Suprapubic skin (tissue), 4 donors: ENCODE results near the gene TMOD1. TPM values are rescaled to one million over a fixed set of nuclear protein-coding genes. Genes with fewer than 3 reads are reported as not detected.

Source experiments
- DNase-seq, 2 donors: peaks; one replicate each; pipeline ENCODE4 v3.0.0-alpha.2; 2019; ENCODE audit warnings: low spot score in 2 of 2
- H3K27ac ChIP-seq: fragments of 200-600 bp; sonication (generic); one replicate; pipeline ENCODE4 v1.5.1; 2019
- H3K27me3 ChIP-seq: fragments of 200-600 bp; sonication (generic); one replicate; pipeline ENCODE4 v1.5.1; 2019
- H3K36me3 ChIP-seq: fragments of 200-600 bp; sonication (generic); one replicate; pipeline ENCODE4 v1.5.1; 2019
- H3K4me1 ChIP-seq: fragments of 200-600 bp; sonication (generic); one replicate; pipeline ENCODE4 v1.5.1; 2019
- H3K4me3 ChIP-seq: fragments of 200-600 bp; sonication (generic); one replicate; pipeline ENCODE4 v1.5.1; 2019; ENCODE audit warnings: mild to moderate bottlenecking
- H3K9me3 ChIP-seq: fragments of 200-600 bp; sonication (generic); one replicate; pipeline ENCODE4 v1.5.1; 2019
- CTCF ChIP-seq, 2 donors: fragments of 200-600 bp in 1 of 2; fragments of 450-650 bp in 1 of 2; sonication (generic) in 1 of 2; IDR thresholded peaks; one replicate each; pipeline ENCODE4 v1.5.1; 2016 to 2019; ENCODE audit warnings: antibody characterized with exemption in 2 of 2, mild to moderate bottlenecking in 1 of 2, moderate library complexity in 1 of 2
- EP300 ChIP-seq: sonication (generic); formaldehyde crosslinking; IDR thresholded peaks from one replicate; pipeline ENCODE4 v1.6.1; 2017; ENCODE audit warnings: antibody characterized with exemption
- POLR2A ChIP-seq, 2 donors: fragments of 450-650 bp; IDR thresholded peaks; one replicate each; pipeline ENCODE4 v1.6.1; 2017; ENCODE audit warnings: antibody characterized with exemption in 2 of 2, mild to moderate bottlenecking in 2 of 2, moderate library complexity in 2 of 2
- POLR2AphosphoS5 ChIP-seq, 3 donors: sonication (generic); formaldehyde crosslinking; IDR thresholded peaks; one replicate each; pipeline ENCODE4 v1.6.1; 2017; ENCODE audit warnings: antibody characterized with exemption in 3 of 3
- WGBS: methylation state at CpG from one replicate; pipeline ENCODE4 v1.1.5; 2018; 5-methylcytosine and 5-hydroxymethylcytosine counted together
- total RNA-seq, 4 donors: library from RNA; depleted of rRNA; stranded (reverse); fragments of >200 nt; gene quantifications; one replicate each; pipeline ENCODE4 v1.1.0, GENCODE V29; 2016

TMOD1 gene
- total RNA-seq, 4 donors from 2014 or later: 1.9 to 4.4 (median 4.0) TPM

- Histone ChIP-seq H3K4me3 (no peak overlapping the region), H3K36me3 (no peaks in the 10 kb centered on the region), H3K4me1 (peaks cover 39% of the 10 kb centered on the region), H3K9me3 (no peaks in the 10 kb centered on the region), H3K27ac (no peak overlapping the region), H3K27me3 (peaks cover 40% of the 10 kb centered on the region)
- TF ChIP-seq EP300 (no peak), POLR2AphosphoS5 (IDR thresholded peaks at IDR 0.05) (no peak), CTCF (IDR thresholded peaks at IDR 0.05) (no peak), POLR2A (IDR thresholded peaks at IDR 0.05) (no peak)
- DNase-seq: no peak
- WGBS: 76% methylated on average over 8 of the region's 8 CpGs
Observed at GRCh38 chr9:97504381-97505216, 3.1 kb downstream of the TMOD1 start.

GRCh38 chr9:97505845-97506244 lies 4.4 kb downstream of the TMOD1 start:
- Histone ChIP-seq H3K36me3 (no peaks in the 10 kb centered on the region), H3K27me3 (peaks cover 35% of the 10 kb centered on the region), H3K4me1 (peaks cover 39% of the 10 kb centered on the region), H3K9me3 (no peaks in the 10 kb centered on the region), H3K27ac (no peak overlapping the region), H3K4me3 (no peak overlapping the region)
- no peak for DNase-seq
- no peak for TF ChIP-seq POLR2A (IDR thresholded peaks at IDR 0.05)
- no peak for TF ChIP-seq POLR2AphosphoS5 (IDR thresholded peaks at IDR 0.05)
- TF ChIP-seq EP300: no peak
- TF ChIP-seq CTCF (IDR thresholded peaks at IDR 0.05): no peak
- 91% methylated on average over 3 of the region's 3 CpGs for WGBS

- Histone ChIP-seq H3K36me3 (no peaks in the 10 kb centered on the region), H3K27me3 (peaks cover 35% of the 10 kb centered on the region), H3K4me1 (peaks cover 37% of the 10 kb centered on the region), H3K4me3 (no peak overlapping the region), H3K9me3 (no peaks in the 10 kb centered on the region), H3K27ac (no peak overlapping the region)
- 70% methylated on average over 4 of the region's 4 CpGs for WGBS
- DNase-seq: no peak
- TF ChIP-seq POLR2AphosphoS5 (IDR thresholded peaks at IDR 0.05) (no peak), CTCF (IDR thresholded peaks at IDR 0.05) (no peak), EP300 (no peak), POLR2A (IDR thresholded peaks at IDR 0.05) (no peak)
Observed at GRCh38 chr9:97506306-97506705, 4.8 kb downstream of the TMOD1 start.

GRCh38 chr9:97506787-97507186 lies 5.3 kb downstream of the TMOD1 start:
- TF ChIP-seq CTCF (IDR thresholded peaks at IDR 0.05) (no peak), POLR2AphosphoS5 (IDR thresholded peaks at IDR 0.05) (no peak), EP300 (no peak), POLR2A (IDR thresholded peaks at IDR 0.05) (no peak)
- H3K4me1 ChIP-seq: peaks cover 35% of the 10 kb centered on the region
- peaks cover 33% of the 10 kb centered on the region for H3K27me3 ChIP-seq
- H3K9me3 ChIP-seq: no peaks in the 10 kb centered on the region
- DNase-seq: no peak
- H3K36me3 ChIP-seq: no peaks in the 10 kb centered on the region
- H3K27ac ChIP-seq: no peak overlapping the region
- 100% methylated on average over 1 of the region's 1 CpG for WGBS
- H3K4me3 ChIP-seq: no peak overlapping the region

GRCh38 chr9:97507428-97507984 lies 6.0 kb downstream of the TMOD1 start:
- peaks cover 28% of the 10 kb centered on the region for H3K4me1 ChIP-seq
- 82% methylated on average over 5 of the region's 5 CpGs for WGBS
- H3K27ac ChIP-seq: no peak overlapping the region

More at GRCh38 chr9:97507428-97507984, 6.0 kb downstream of the TMOD1 start:
- H3K36me3 ChIP-seq: no peaks in the 10 kb centered on the region
- H3K4me3 ChIP-seq: no peak overlapping the region
- no peaks in the 10 kb centered on the region for H3K9me3 ChIP-seq
- TF ChIP-seq POLR2A (IDR thresholded peaks at IDR 0.05) (no peak), EP300 (no peak), POLR2AphosphoS5 (IDR thresholded peaks at IDR 0.05) (no peak), CTCF (IDR thresholded peaks at IDR 0.05) (no peak)
- DNase-seq: no peak
- peaks cover 27% of the 10 kb centered on the region for H3K27me3 ChIP-seq
